HepG2 (cell line): Measurements from ENCODE around the gene EXOC6B. TPM values are rescaled to one million over a fixed set of nuclear protein-coding genes. Genes with fewer than 3 reads are reported as not detected.
A peak's percentile ranks its signal among the peaks of the same experiment; 100 is the strongest.

ENCODE experiments used
- ATAC-seq: fragments of 200-7000 bp; cut with Tn5 transposase; 3 replicates; pipeline ENCODE4 v1.9.1; 2020; ENCODE audit warnings: mild to moderate bottlenecking, moderate library complexity
- BruUV-seq: library from RNA; stranded (reverse); fragments of 400-500 nt; replicated peaks from 2 replicates; lab custom pipeline; 2021; lab: Mats Ljungman, UMichigan
- CTCF ChIA-PET: fragments of 300-600 bp; formaldehyde crosslinking; extraction: SDS; loops from one replicate; lab custom pipeline; 2021; ENCODE audit warnings: low total read pairs, inconsistent platforms, low intra/inter-chr PET ratio; lab: Yijun Ruan, JAX
- POLR2A ChIA-PET: fragments of 350-600 bp; sonication (Branson Sonifier 250); formaldehyde crosslinking; loops from one replicate; lab custom pipeline; 2020; ENCODE audit warnings: antibody characterized with exemption, inconsistent platforms; lab: Yijun Ruan, JAX
- DNase-seq: peaks from one replicate; pipeline ENCODE4 v3.0.0-alpha.2; 2015; ENCODE audit warnings: low spot score
- FAIRE-seq: peaks from 3 replicates; lab custom pipeline; 2011; peaks lifted over from hg19 to GRCh38; lab: Jason Lieb, UNC
- H2AFZ ChIP-seq: one replicate; pipeline ENCODE4 v1.6.1; 2011; ENCODE audit warnings: low read length, inconsistent platforms
- H3K27ac ChIP-seq: fragments of 300-600 bp; 3 replicates; pipeline ENCODE4 v1.8.0; 2011; ENCODE audit warnings: mixed run types, mild to moderate bottlenecking, mixed read lengths, low read length, inconsistent platforms; ENCODE audit not compliant: insufficient read depth; ENCODE audit errors: extremely low read length
- H3K27me3 ChIP-seq, 2 experiments: fragments of 200-600 bp in 1 of 2; 2 replicates in 1 of 2; 3 replicates in 1 of 2; pipeline versions ENCODE4 v1.6.0 to v1.8.0; 2011; ENCODE audit warnings: low read length in 2 of 2, mild to moderate bottlenecking in 2 of 2, moderate library complexity in 2 of 2, inconsistent platforms in 1 of 2; ENCODE audit not compliant: insufficient read depth in 2 of 2, control insufficient read depth in 1 of 2
- H3K36me3 ChIP-seq, 2 experiments: fragments of 200-600 bp in 1 of 2; replicated peaks in 1 of 2; 2 replicates in 1 of 2; 3 replicates in 1 of 2; pipeline versions ENCODE4 v1.5.1 to v1.8.0; 2011; ENCODE audit warnings: low read length in 2 of 2, inconsistent platforms in 1 of 2; ENCODE audit not compliant: insufficient read depth in 2 of 2, control insufficient read depth in 1 of 2
- H3K4me1 ChIP-seq: 2 replicates; pipeline ENCODE4 v1.5.1; 2012; ENCODE audit warnings: low read length, inconsistent platforms; ENCODE audit not compliant: insufficient read depth
- H3K4me2 ChIP-seq: 2 replicates; pipeline ENCODE4 v1.6.0; 2011; ENCODE audit warnings: low read depth, low read length, inconsistent platforms
- H3K4me3 ChIP-seq, 3 experiments: fragments of 200-600 bp in 1 of 3; sonication (generic), shearing (Covaris generic) in 1 of 3; replicated peaks in 1 of 3; 2 replicates each; pipeline ENCODE4 v1.5.1; 2011 to 2016; ENCODE audit warnings: low read length in 3 of 3, inconsistent platforms in 2 of 3, low read depth in 2 of 3, mild to moderate bottlenecking in 2 of 3, control low read depth in 1 of 3, mixed read lengths in 1 of 3; ENCODE audit not compliant: insufficient read depth in 1 of 3
- H3K79me2 ChIP-seq: one replicate; pipeline ENCODE4 v1.6.1; 2011; ENCODE audit warnings: low read length, inconsistent platforms; ENCODE audit not compliant: insufficient read depth
- H3K9ac ChIP-seq: 2 replicates; pipeline ENCODE4 v1.6.0; 2011; ENCODE audit warnings: mild to moderate bottlenecking, low read depth, low read length, inconsistent platforms; ENCODE audit not compliant: insufficient read depth
- H3K9me3 ChIP-seq: 2 replicates; pipeline ENCODE4 v1.5.1; 2012; ENCODE audit warnings: mild to moderate bottlenecking, low read length
- H4K20me1 ChIP-seq: 2 replicates; pipeline ENCODE4 v1.6.0; 2011; ENCODE audit warnings: inconsistent platforms, mild to moderate bottlenecking, low read length, moderate library complexity; ENCODE audit not compliant: insufficient read depth
- DNMT3B ChIP-seq: conservative IDR thresholded peaks from 2 replicates; pipeline ENCODE4 v1.6.1; 2016; ENCODE audit warnings: missing biosample characterization, control low read depth
- NFKBIZ ChIP-seq: IDR thresholded peaks from 2 replicates; pipeline ENCODE4 v1.6.1; 2018; ENCODE audit warnings: missing genetic modification reagents, missing compliant biosample characterization
- NR2F2 ChIP-seq: IDR thresholded peaks from 2 replicates; pipeline ENCODE4 v1.6.1; 2012; ENCODE audit warnings: low read depth, inconsistent platforms, borderline replicate concordance
- ZNF619 ChIP-seq: sonication (generic); formaldehyde crosslinking; IDR thresholded peaks from 2 replicates; pipeline ENCODE4 v1.4.0; 2020; ENCODE audit warnings: mild to moderate bottlenecking, missing genetic modification reagents
- WGBS: methylation state at CpG from one replicate; pipeline ENCODE4 v1.1.6; 2017; ENCODE audit warnings: low lambda C conversion rate; 5-methylcytosine and 5-hydroxymethylcytosine counted together
- in situ Hi-C: cut with HindIII; loops from 2 replicates; pipeline ENCODE4 v1.10.0; 2017; ENCODE audit warnings: low pct_unique_long_range_greater_than_20kb; ENCODE audit not compliant: extremely low pct_ligation_motif_present
- intact Hi-C: fragments of 100-400 bp; cut with micrococcal nuclease; formaldehyde crosslinking; loops from one replicate; pipeline ENCODE4 v1.10.0; 2022; ENCODE audit not compliant: unreplicated experiment
- polyA plus RNA-seq, 8 experiments: library from polyadenylated mRNA; depleted of rRNA in 3 of 8; stranded (reverse) in 7 of 8; unstranded in 1 of 8; fragments of >200 nt; fragmentation: Illumina TruSeq in 4 of 8; extraction: Trizol in 4 of 8; gene quantifications; 2 replicates each; pipeline versions ENCODE4 v1.2.1 to v1.2.3, GENCODE V29; 2011 to 2016; ENCODE audit warnings: low read depth in 4 of 8, missing spikeins in 1 of 8, mixed read lengths in 1 of 8; ENCODE audit not compliant: insufficient read depth in 1 of 8
- total RNA-seq, 5 experiments: library from RNA; depleted of rRNA; stranded (reverse); fragments of >200 nt; fragmentation: Illumina TruSeq; extraction: Trizol; gene quantifications; 2 replicates each; pipeline ENCODE4 v1.2.3, GENCODE V29; 2016; ENCODE audit warnings: low read depth in 1 of 5
- TF ChIP-seq, protein P1 (sequence below): sonication (generic); formaldehyde crosslinking; IDR thresholded peaks from 2 replicates; pipeline ENCODE4 v1.5.0; 2020; ENCODE audit warnings: missing genetic modification reagents, mild to moderate bottlenecking, borderline replicate concordance
- TF ChIP-seq, protein P2 (sequence below): sonication (generic); formaldehyde crosslinking; IDR thresholded peaks from 2 replicates; pipeline ENCODE4 v1.5.0; 2020; ENCODE audit warnings: mild to moderate bottlenecking, missing genetic modification reagents
- TF ChIP-seq, protein P3 (sequence below): sonication (generic); formaldehyde crosslinking; IDR thresholded peaks from 2 replicates; pipeline ENCODE4 v1.8.1; 2023; ENCODE audit warnings: missing genetic modification reagents, mild to moderate bottlenecking, borderline replicate concordance

The EXOC6B gene
- total and polyA plus RNA-seq, 2 of the 13 experiments (the other 11 are each of a cell fraction or from before 2014, with no cell fraction given): 9.1 to 15.9 TPM

DNA sequence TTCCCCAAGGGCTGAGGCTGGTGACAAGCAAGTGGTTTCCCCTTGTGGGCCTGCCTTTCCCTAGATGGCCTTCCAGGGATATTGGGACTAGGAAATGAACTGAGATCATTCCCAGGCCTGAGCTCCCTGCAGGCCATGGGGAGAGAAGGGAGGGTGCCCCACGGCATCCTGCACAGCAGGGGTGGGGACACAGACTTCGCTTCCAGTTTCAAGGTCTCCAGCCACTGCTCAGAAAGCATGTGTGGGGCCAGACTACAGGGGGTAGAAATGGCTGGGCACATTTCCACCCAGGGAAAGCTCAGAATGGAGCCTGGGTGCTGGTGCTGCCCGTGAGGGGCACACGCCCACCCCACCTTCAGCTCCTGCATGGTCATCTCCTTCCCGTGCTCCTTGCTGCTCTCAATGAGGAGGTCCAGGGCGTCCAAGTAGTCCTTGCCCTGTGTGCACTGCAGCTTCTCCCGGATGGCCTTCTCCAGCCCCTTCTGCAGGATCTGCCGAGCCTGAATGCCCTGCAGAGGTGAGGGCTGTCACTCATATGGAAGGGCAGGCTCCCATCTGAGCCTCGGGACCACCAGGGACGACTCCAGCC, 691.3 kb downstream of the EXOC6B start:
- BruUV-seq: no TSS peak
- Histone ChIP-seq H3K4me1 (peaks cover 21% of the 10 kb centered on the region), H4K20me1 (peaks cover 7% of the 10 kb centered on the region; the same call in 1 of the 2 replicates), H3K9me3 (no peaks in the 10 kb centered on the region), H3K79me2 (no peaks in the 10 kb centered on the region), H2AFZ (no peak overlapping the region), H3K9ac (no peak overlapping the region), H3K4me2 (no peak overlapping the region), H3K36me3 (no peaks in the 10 kb centered on the region), H3K27ac (no peak overlapping the region), H3K27me3 (peaks cover 13 to 86% of the 10 kb centered on the region in 2 experiments; a peak in 4 of 5 replicates), H3K4me3 (no peak overlapping the region)
- 7% methylated on average over 7 of the region's 10 CpGs for WGBS
- DNase-seq (no peak), ATAC-seq (no peak), FAIRE-seq (no peak)
- in situ Hi-C loops: no loop called here
- intact Hi-C loops: no loop called here
- ChIA-PET CTCF (no interaction called here), POLR2A (no interaction called here)
- TF ChIP-seq, protein P1, sequence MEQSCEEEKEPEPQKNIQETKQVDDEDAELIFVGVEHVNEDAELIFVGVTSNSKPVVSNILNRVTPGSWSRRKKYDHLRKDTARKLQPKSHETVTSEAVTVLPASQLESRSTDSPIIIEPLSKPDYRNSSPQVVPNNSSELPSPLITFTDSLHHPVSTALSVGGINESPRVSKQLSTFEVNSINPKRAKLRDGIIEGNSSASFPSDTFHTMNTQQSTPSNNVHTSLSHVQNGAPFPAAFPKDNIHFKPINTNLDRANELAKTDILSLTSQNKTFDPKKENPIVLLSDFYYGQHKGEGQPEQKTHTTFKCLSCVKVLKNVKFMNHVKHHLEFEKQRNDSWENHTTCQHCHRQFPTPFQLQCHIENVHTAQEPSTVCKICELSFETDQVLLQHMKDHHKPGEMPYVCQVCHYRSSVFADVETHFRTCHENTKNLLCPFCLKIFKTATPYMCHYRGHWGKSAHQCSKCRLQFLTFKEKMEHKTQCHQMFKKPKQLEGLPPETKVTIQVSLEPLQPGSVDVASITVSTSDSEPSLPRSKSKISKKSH (CRISPR knock-in tag): 0 out of 2 replicates have a peak, but pooled peaks have one; percentile 34
- TF ChIP-seq ZNF619: no peak

DNA sequence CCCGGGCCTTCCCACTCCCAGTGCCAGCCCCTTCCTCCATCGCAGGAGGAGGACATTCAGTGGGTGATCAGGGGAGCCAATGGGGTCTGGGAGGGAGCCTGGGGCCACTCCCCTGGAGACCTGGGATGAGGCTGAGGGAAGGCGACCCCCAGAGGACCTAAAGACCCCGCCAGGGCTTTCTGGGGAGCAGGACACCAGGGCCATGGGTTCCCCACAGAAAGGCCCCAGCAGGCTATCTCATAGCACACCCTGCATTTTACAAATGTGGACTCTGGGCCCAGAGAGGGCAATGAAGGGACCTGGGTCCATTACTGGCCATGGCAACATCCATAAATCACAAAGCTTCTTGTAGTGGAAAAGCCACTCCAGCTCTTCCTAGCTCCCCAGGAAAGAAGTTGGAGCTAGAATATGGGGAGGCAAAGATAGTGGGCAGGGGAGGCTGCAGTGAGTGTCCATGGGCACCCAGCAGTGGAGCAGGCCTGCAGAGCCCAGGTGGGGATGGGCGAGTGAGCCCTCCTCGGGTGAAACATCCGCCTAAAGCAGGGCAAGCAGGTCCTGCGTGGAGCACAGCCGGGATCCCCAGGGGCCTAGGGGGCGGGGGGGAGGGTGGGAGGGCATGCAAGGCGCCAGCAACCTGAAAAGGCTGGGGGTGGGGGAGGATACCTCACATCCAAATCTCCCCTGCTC, 692.0 kb downstream of the EXOC6B start:
- 13% methylated on average over 8 of the region's 11 CpGs for WGBS
- POLR2A ChIA-PET: no interaction called here
- peaks cover 17% of the 10 kb centered on the region for H3K4me1 ChIP-seq
- no peak overlapping the region for H3K27ac ChIP-seq
- ATAC-seq (no peak), FAIRE-seq (no peak), DNase-seq (no peak)
- CTCF ChIA-PET: no interaction called here
- H2AFZ ChIP-seq: no peak overlapping the region
- H3K9ac ChIP-seq: no peak overlapping the region
- H4K20me1 ChIP-seq: peaks cover 7% of the 10 kb centered on the region; the same call in 1 of the 2 replicates
- intact Hi-C loops: no loop called here
- H3K9me3 ChIP-seq: no peaks in the 10 kb centered on the region
- H3K4me3 ChIP-seq: no peak overlapping the region
- TF ChIP-seq, protein P2, sequence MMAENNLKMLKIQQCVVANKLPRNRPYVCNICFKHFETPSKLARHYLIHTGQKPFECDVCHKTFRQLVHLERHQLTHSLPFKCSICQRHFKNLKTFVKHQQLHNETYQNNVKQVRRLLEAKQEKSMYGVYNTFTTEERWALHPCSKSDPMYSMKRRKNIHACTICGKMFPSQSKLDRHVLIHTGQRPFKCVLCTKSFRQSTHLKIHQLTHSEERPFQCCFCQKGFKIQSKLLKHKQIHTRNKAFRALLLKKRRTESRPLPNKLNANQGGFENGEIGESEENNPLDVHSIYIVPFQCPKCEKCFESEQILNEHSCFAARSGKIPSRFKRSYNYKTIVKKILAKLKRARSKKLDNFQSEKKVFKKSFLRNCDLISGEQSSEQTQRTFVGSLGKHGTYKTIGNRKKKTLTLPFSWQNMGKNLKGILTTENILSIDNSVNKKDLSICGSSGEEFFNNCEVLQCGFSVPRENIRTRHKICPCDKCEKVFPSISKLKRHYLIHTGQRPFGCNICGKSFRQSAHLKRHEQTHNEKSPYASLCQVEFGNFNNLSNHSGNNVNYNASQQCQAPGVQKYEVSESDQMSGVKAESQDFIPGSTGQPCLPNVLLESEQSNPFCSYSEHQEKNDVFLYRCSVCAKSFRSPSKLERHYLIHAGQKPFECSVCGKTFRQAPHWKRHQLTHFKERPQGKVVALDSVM (CRISPR knock-in tag): no peak
- TF ChIP-seq NR2F2: no peak
- TF ChIP-seq DNMT3B (CRISPR knock-in tag): no peak
- no peak for TF ChIP-seq NFKBIZ
- TF ChIP-seq, protein P3, sequence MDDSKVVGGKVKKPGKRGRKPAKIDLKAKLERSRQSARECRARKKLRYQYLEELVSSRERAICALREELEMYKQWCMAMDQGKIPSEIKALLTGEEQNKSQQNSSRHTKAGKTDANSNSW (CRISPR knock-in tag): no peak
- no TSS peak for BruUV-seq
- H3K27me3 ChIP-seq: peaks cover 13 to 83% of the 10 kb centered on the region in 2 experiments; a peak in 4 of 5 replicates
- H3K36me3 ChIP-seq: no peaks in the 10 kb centered on the region
- no peaks in the 10 kb centered on the region for H3K79me2 ChIP-seq
- no peak overlapping the region for H3K4me2 ChIP-seq
- in situ Hi-C loops: no loop called here
